H4 (cell line): ENCODE measurements around the gene GBP6. TPM values are rescaled to one million over a fixed set of nuclear protein-coding genes. Genes with fewer than 3 reads are reported as not detected.

Experiments used
- total RNA-seq: library from RNA; depleted of rRNA; stranded (reverse); fragments of >200 nt; shearing (Covaris generic); gene quantifications from 2 replicates; pipeline ENCODE4 v1.2.3, GENCODE V29; 2014; rRNA removed

Gene GBP6
- total RNA-seq, 1 experiment from 2014 or later, result 0.10 TPM

Other genes starting within 250 kb of the GBP6 start
- 47.0 and 48.5 TPM in 2 replicates for gene GBP2, start 237.9 kb upstream of the GBP6 start, total RNA-seq
- not detected in 2 replicates for gene GBP7, start 188.1 kb upstream of the GBP6 start, total RNA-seq
- 1.0 and 2.5 TPM in 2 replicates for gene GBP4, start 165.1 kb upstream of the GBP6 start, total RNA-seq
- 0.25 TPM in 1 of 2 replicates, not detected in the other for gene GBP5, start 91.2 kb upstream of the GBP6 start, total RNA-seq
- 2.4 and 3.1 TPM in 2 replicates for gene LRRC8B, start 160.8 kb downstream of the GBP6 start, total RNA-seq